ENCODE data around the gene AZIN2. TPM values are rescaled to one million over a fixed set of nuclear protein-coding genes. Genes with fewer than 3 reads are reported as not detected.
A peak's percentile ranks its signal among the peaks of the same experiment; 100 is the strongest.
"Not testable (repeated sequence)": the region's sequence is repeated elsewhere in the genome, so short reads cannot be mapped to it uniquely, and the experiment has no call there.

The AZIN2 gene
- total RNA-seq, 1 experiment from 2014 or later = 0.39 TPM

- no CpG with 5 or more reads among the region's 13 CpGs for WGBS (ENCODE audit: extremely low coverage, insufficient read length, low lambda C conversion rate)
- no peaks in the 10 kb centered on the region for H3K9me3 ChIP-seq (ENCODE audit: control insufficient read depth, low read depth, low read length)
- no peak overlapping the region for H3K23ac ChIP-seq (ENCODE audit: insufficient read length, low read depth, low read length)
- no peaks in the 10 kb centered on the region for H3K4me1 ChIP-seq (ENCODE audit: insufficient read depth, low read length)
- no peak overlapping the region for H3K18ac ChIP-seq (ENCODE audit: insufficient read length, low read depth, low read length)
- no peak overlapping the region for H2AFZ ChIP-seq (ENCODE audit: low read length)
- H4K20me1 ChIP-seq (ENCODE audit: control insufficient read depth, insufficient read depth, insufficient read length) = peaks cover 2% of the 10 kb centered on the region
- no peak overlapping the region for H3K14ac ChIP-seq (ENCODE audit: insufficient read depth, low read length)
- H2BK20ac ChIP-seq (ENCODE audit: low read depth, low read length, poor library complexity, severe bottlenecking) = no peak overlapping the region
- no peak overlapping the region for H3K56ac ChIP-seq (ENCODE audit: insufficient read length, low read depth, low read length)
- H4K91ac ChIP-seq (ENCODE audit: insufficient read length, low read depth, low read length) = no peak overlapping the region
- no peak overlapping the region for H3K4me2 ChIP-seq (ENCODE audit: insufficient read depth, insufficient read length, low read length)
- H2BK5ac ChIP-seq (ENCODE audit: insufficient read length, low read length) = no peak overlapping the region
- Mint-ChIP-seq H3K4me1 (peaks cover 6 to 14% of the 10 kb centered on the region in 2 experiments; a peak in 3 of 4 replicates), H3K27ac (no peak overlapping the region; a peak in 1 of 7 replicates), H3K36me3 (ENCODE audit: insufficient read depth in 1 of 3, low read depth in 3 of 3) (no peaks in the 10 kb centered on the region), H3K4me3 (no peak overlapping the region), H3K9me3 (no peaks in the 10 kb centered on the region; a peak in 1 of 5 replicates), H3K27me3 (ENCODE audit: low read depth) (peaks cover 8% of the 10 kb centered on the region; the same call in 1 of the 2 replicates)
- TF ChIP-seq CTCF (conservative IDR thresholded peaks at IDR 0.05) = peak; percentile 13; the same call in 2 of the 3 replicates
- H2BK15ac ChIP-seq (ENCODE audit: low read depth, low read length) = no peak overlapping the region
- no peak overlapping the region for H3K27ac ChIP-seq (ENCODE audit: insufficient read length, low read depth, low read length)
- no peak overlapping the region for H2AK5ac ChIP-seq (ENCODE audit: insufficient read length, low read length)
- H3K27me3 ChIP-seq (ENCODE audit: insufficient read depth, low read length) = no peaks in the 10 kb centered on the region
- H3K79me2 ChIP-seq (ENCODE audit: insufficient read depth, low read length) = no peaks in the 10 kb centered on the region
- peak; percentile 85 for DNase-seq
- H3K79me1 ChIP-seq (ENCODE audit: insufficient read depth, low read depth, low read length, poor library complexity, severe bottlenecking) = no peaks in the 10 kb centered on the region
- no peaks in the 10 kb centered on the region for H3K23me2 ChIP-seq (ENCODE audit: insufficient read length, low read depth, low read length, poor library complexity, severe bottlenecking)
- no peak overlapping the region for H4K8ac ChIP-seq (replicated peaks; ENCODE audit: insufficient read length, low read depth, low read length)
- no peak overlapping the region for H3T11ph ChIP-seq (ENCODE audit: low read length)
- no peak overlapping the region for H3K4ac ChIP-seq (ENCODE audit: low read depth, low read length)
- H4K5ac ChIP-seq (ENCODE audit: insufficient read length, low read depth, low read length) = no peak overlapping the region
- H2BK12ac ChIP-seq (ENCODE audit: insufficient read length, low read depth, low read length) = no peak overlapping the region
- H3K9ac ChIP-seq (ENCODE audit: extremely low read depth, insufficient read length, low read length) = no peak overlapping the region
- no peak overlapping the region for H2BK120ac ChIP-seq (ENCODE audit: low read depth, low read length, poor library complexity, severe bottlenecking)
These were observed 18.6 kb downstream of the AZIN2 start for GRCh38 chr1:33099290-33100118.

GRCh38 chr1:33100119-33100415 is 19.1 kb downstream of the AZIN2 start:
- H4K5ac ChIP-seq (ENCODE audit: insufficient read length, low read depth, low read length); H3K4ac ChIP-seq (ENCODE audit: low read depth, low read length); H3K4me2 ChIP-seq (ENCODE audit: insufficient read depth, insufficient read length, low read length); H2BK120ac ChIP-seq (ENCODE audit: low read depth, low read length, poor library complexity, severe bottlenecking); H3K27ac Mint-ChIP-seq; H2BK15ac ChIP-seq (ENCODE audit: low read depth, low read length); H3T11ph ChIP-seq (ENCODE audit: low read length); H3K79me1 ChIP-seq (ENCODE audit: insufficient read depth, low read depth, low read length, poor library complexity, severe bottlenecking); H3K27me3 ChIP-seq (ENCODE audit: insufficient read depth, low read length); H3K9me3 ChIP-seq (ENCODE audit: control insufficient read depth, low read depth, low read length); H4K8ac ChIP-seq (replicated peaks; ENCODE audit: insufficient read length, low read depth, low read length); DNase-seq; H3K18ac ChIP-seq (ENCODE audit: insufficient read length, low read depth, low read length); H3K4me1 ChIP-seq (ENCODE audit: insufficient read depth, low read length); H3K14ac ChIP-seq (ENCODE audit: insufficient read depth, low read length); H3K23ac ChIP-seq (ENCODE audit: insufficient read length, low read depth, low read length); H3K4me3 Mint-ChIP-seq; H3K9ac ChIP-seq (ENCODE audit: extremely low read depth, insufficient read length, low read length); H2AFZ ChIP-seq (ENCODE audit: low read length); H3K27me3 Mint-ChIP-seq (ENCODE audit: low read depth); H3K23me2 ChIP-seq (ENCODE audit: insufficient read length, low read depth, low read length, poor library complexity, severe bottlenecking); H3K56ac ChIP-seq (ENCODE audit: insufficient read length, low read depth, low read length); H2BK20ac ChIP-seq (ENCODE audit: low read depth, low read length, poor library complexity, severe bottlenecking); H3K79me2 ChIP-seq (ENCODE audit: insufficient read depth, low read length); H2AK5ac ChIP-seq (ENCODE audit: insufficient read length, low read length); H2BK5ac ChIP-seq (ENCODE audit: insufficient read length, low read length); H3K27ac ChIP-seq (ENCODE audit: insufficient read length, low read depth, low read length); H2BK12ac ChIP-seq (ENCODE audit: insufficient read length, low read depth, low read length); H3K9me3 Mint-ChIP-seq; H4K20me1 ChIP-seq (ENCODE audit: control insufficient read depth, insufficient read depth, insufficient read length); H4K91ac ChIP-seq (ENCODE audit: insufficient read length, low read depth, low read length); H3K36me3 Mint-ChIP-seq (ENCODE audit: insufficient read depth in 1 of 3, low read depth in 3 of 3): not testable (repeated sequence)
- no CpG with 5 or more reads among the region's 4 CpGs for WGBS (ENCODE audit: extremely low coverage, insufficient read length, low lambda C conversion rate)
- H3K4me1 Mint-ChIP-seq = peaks cover 5 to 11% of the 10 kb centered on the region in 2 experiments; a peak in 3 of 4 replicates

Data from H9 (cell line).